ENCODE results near the gene PPP4R1.

GRCh38 chr18:9638886-9639285, 24.5 kb upstream of the PPP4R1 start:
- TF ChIP-seq CTCF (IDR thresholded peaks at IDR 0.05) (no peak), POLR2A (IDR thresholded peaks at IDR 0.05) (no peak)

All from esophagus squamous epithelium (tissue), 4 donors.